HepG2 (cell line): Measurements from ENCODE around the gene C11orf68. TPM values are rescaled to one million over a fixed set of nuclear protein-coding genes. Genes with fewer than 3 reads are reported as not detected.

Source experiments
- AGO1 ChIP-seq: fragments of 200-400 bp; formaldehyde crosslinking; IDR thresholded peaks from 2 replicates; pipeline ENCODE4 v1.6.1; 2017; ENCODE audit warnings: mild to moderate bottlenecking, low read depth, low read length, moderate library complexity; ENCODE audit not compliant: poor library complexity, severe bottlenecking
- ARHGAP35 ChIP-seq: sonication (generic); formaldehyde crosslinking; IDR thresholded peaks from 2 replicates; pipeline ENCODE4 v1.9.0; 2022; ENCODE audit warnings: mild to moderate bottlenecking, inconsistent platforms, moderate library complexity, missing genetic modification reagents, borderline replicate concordance
- ATF3 ChIP-seq: sonication (generic); formaldehyde crosslinking; IDR thresholded peaks from 2 replicates; pipeline ENCODE4 v1.4.0; 2020; ENCODE audit warnings: missing genetic modification reagents
- BRCA1 ChIP-seq: sonication (generic); formaldehyde crosslinking; IDR thresholded peaks from 2 replicates; pipeline ENCODE4 v1.4.0; 2020; ENCODE audit warnings: missing genetic modification reagents
- CHD2 ChIP-seq: IDR thresholded peaks from 2 replicates; pipeline ENCODE4 v1.6.1; 2011; ENCODE audit warnings: low read depth, low read length, improper control_type of control experiment
- ERF ChIP-seq: IDR thresholded peaks from 2 replicates; pipeline ENCODE4 v1.6.1; 2018; ENCODE audit warnings: missing biosample characterization, missing genetic modification reagents
- ETV5 ChIP-seq: IDR thresholded peaks from 2 replicates; pipeline ENCODE4 v1.6.1; 2018; ENCODE audit warnings: missing biosample characterization, missing genetic modification reagents, inconsistent platforms, borderline replicate concordance
- FOXA3 ChIP-seq: IDR thresholded peaks from 2 replicates; pipeline ENCODE4 v1.6.1; 2016; ENCODE audit warnings: missing genetic modification reagents, missing compliant biosample characterization
- FOXK2 ChIP-seq: fragments of 450-650 bp; IDR thresholded peaks from 2 replicates; pipeline ENCODE4 v1.6.1; 2016
- HMG20A ChIP-seq: IDR thresholded peaks from 2 replicates; pipeline ENCODE4 v1.6.1; 2016; ENCODE audit warnings: borderline replicate concordance
- HNRNPH1 ChIP-seq: fragments of 200-400 bp; formaldehyde crosslinking; optimal IDR thresholded peaks from 2 replicates; pipeline ENCODE3; 2017; ENCODE audit warnings: mild to moderate bottlenecking, low read depth, low read length
- JUND ChIP-seq: sonication (generic); formaldehyde crosslinking; IDR thresholded peaks from 2 replicates; pipeline ENCODE4 v1.8.0; 2022; ENCODE audit warnings: mild to moderate bottlenecking, missing genetic modification reagents
- KAT8 ChIP-seq: IDR thresholded peaks from 2 replicates; pipeline ENCODE4 v1.6.1; 2016; ENCODE audit warnings: missing genetic modification reagents, missing compliant biosample characterization
- MBD4 ChIP-seq: IDR thresholded peaks from 2 replicates; pipeline ENCODE4 v1.6.1; 2012; ENCODE audit warnings: low read length, inconsistent platforms, borderline replicate concordance
- MED1 ChIP-seq: sonication (generic); formaldehyde crosslinking; IDR thresholded peaks from 2 replicates; pipeline ENCODE4 v1.4.0; 2020; ENCODE audit warnings: missing genetic modification reagents
- NFE2L2 ChIP-seq: fragments of 150-350 bp; IDR thresholded peaks from 2 replicates; pipeline ENCODE4 v1.6.1; 2014; ENCODE audit warnings: low read length
- NR2F2 ChIP-seq: IDR thresholded peaks from 2 replicates; pipeline ENCODE4 v1.6.1; 2012; ENCODE audit warnings: low read depth, inconsistent platforms, borderline replicate concordance
- RFXANK ChIP-seq: IDR thresholded peaks from 2 replicates; pipeline ENCODE4 v1.6.1; 2016
- SKI ChIP-seq: fragments of 450-650 bp; IDR thresholded peaks from one replicate; pipeline ENCODE4 v1.6.1; 2018; ENCODE audit warnings: mild to moderate bottlenecking; ENCODE audit not compliant: partially characterized antibody
- SMARCE1 ChIP-seq: fragments of 450-650 bp; IDR thresholded peaks from 2 replicates; pipeline ENCODE4 v1.6.1; 2017; ENCODE audit warnings: borderline replicate concordance
- SP5 ChIP-seq: IDR thresholded peaks from 2 replicates; pipeline ENCODE4 v1.6.1; 2016; ENCODE audit warnings: low read depth, borderline replicate concordance
- TBL1XR1 ChIP-seq: fragments of 150-350 bp; IDR thresholded peaks from 2 replicates; pipeline ENCODE4 v1.6.1; 2014; ENCODE audit warnings: borderline replicate concordance, low read length; ENCODE audit not compliant: partially characterized antibody
- TBX3 ChIP-seq: fragments of 450-650 bp; IDR thresholded peaks from 2 replicates; pipeline ENCODE4 v1.6.1; 2017; ENCODE audit warnings: antibody characterized with exemption, mild to moderate bottlenecking, inconsistent platforms, borderline replicate concordance
- TRIM24 ChIP-seq: sonication (generic); formaldehyde crosslinking; IDR thresholded peaks from 2 replicates; pipeline ENCODE4 v1.8.0; 2022; ENCODE audit warnings: mild to moderate bottlenecking, missing genetic modification reagents
- XRCC5 ChIP-seq: fragments of 200-400 bp; formaldehyde crosslinking; optimal IDR thresholded peaks from 2 replicates; pipeline ENCODE3; 2017; ENCODE audit warnings: mild to moderate bottlenecking, low read length
- ZNF687 ChIP-seq: sonication (generic); formaldehyde crosslinking; IDR thresholded peaks from 2 replicates; pipeline ENCODE4 v1.5.1; 2020; ENCODE audit warnings: mild to moderate bottlenecking, missing genetic modification reagents, moderate library complexity
- polyA plus RNA-seq, 8 experiments: library from polyadenylated mRNA; depleted of rRNA in 3 of 8; stranded (reverse) in 7 of 8; unstranded in 1 of 8; fragments of >200 nt; fragmentation: Illumina TruSeq in 4 of 8; extraction: Trizol in 4 of 8; gene quantifications; 2 replicates each; pipeline versions ENCODE4 v1.2.1 to v1.2.3, GENCODE V29; 2011 to 2016; ENCODE audit warnings: low read depth in 4 of 8, missing spikeins in 1 of 8, mixed read lengths in 1 of 8; ENCODE audit not compliant: insufficient read depth in 1 of 8
- total RNA-seq, 5 experiments: library from RNA; depleted of rRNA; stranded (reverse); fragments of >200 nt; fragmentation: Illumina TruSeq; extraction: Trizol; gene quantifications; 2 replicates each; pipeline ENCODE4 v1.2.3, GENCODE V29; 2016; ENCODE audit warnings: low read depth in 1 of 5
- TF ChIP-seq, protein P1 (sequence below): sonication (generic); formaldehyde crosslinking; IDR thresholded peaks from 2 replicates; pipeline ENCODE4 v1.4.0; 2020; ENCODE audit warnings: mild to moderate bottlenecking, missing genetic modification reagents
- TF ChIP-seq, protein P2 (sequence below): sonication (generic); formaldehyde crosslinking; conservative IDR thresholded peaks from 2 replicates; pipeline ENCODE4 v1.8.1; 2023; ENCODE audit warnings: missing genetic modification reagents

Gene C11orf68
- total and polyA plus RNA-seq, 2 of the 13 experiments (the other 11 are each of a cell fraction or from before 2014, with no cell fraction given), result 8.4 to 28.3 TPM

DNA sequence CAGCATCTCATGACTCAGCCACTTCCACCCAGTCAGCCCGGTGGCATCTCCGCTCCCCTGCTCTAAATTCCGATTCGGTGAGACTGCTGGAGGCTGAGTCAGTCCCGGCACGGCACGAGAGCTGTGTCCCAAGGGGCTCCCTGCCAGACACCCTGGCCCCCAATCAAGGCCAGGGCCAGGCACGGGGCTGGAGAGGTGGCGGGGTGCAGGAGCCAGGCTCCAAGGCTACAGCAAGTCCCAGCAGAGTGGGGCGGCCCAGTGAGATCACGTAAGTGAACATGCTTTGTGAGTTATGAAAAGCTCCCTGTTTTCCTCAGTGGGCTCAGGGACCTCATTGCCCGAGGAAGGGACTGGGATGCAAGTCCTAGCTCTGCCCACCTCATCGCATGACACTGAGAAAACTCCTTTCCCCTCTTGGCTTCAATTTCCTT is 3.0 kb downstream of the C11orf68 start (continued):
- TF ChIP-seq CHD2 (no peak), JUND (no peak), SMARCE1 (no peak), XRCC5 (peak; percentile 73), RFXANK (CRISPR knock-in tag) (no peak), NR2F2 (no peak), BRCA1 (CRISPR knock-in tag) (no peak), MED1 (CRISPR knock-in tag) (0 out of 2 replicates have a peak, but pooled peaks have one; percentile 23), SKI (peak; percentile 42), TBX3 (peak; percentile 62; the same call in 1 of the 2 replicates), ZNF687 (peak; percentile 47), TBL1XR1 (no peak), AGO1 (peak; percentile 87), SP5 (CRISPR knock-in tag) (no peak), ATF3 (CRISPR knock-in tag) (peak; percentile 73), HMG20A (peak; percentile 15; the same call in 1 of the 2 replicates), ARHGAP35 (no peak), TRIM24 (CRISPR knock-in tag) (no peak), MBD4 (no peak), ERF (CRISPR knock-in tag) (no peak), FOXK2 (no peak), NFE2L2 (peak; percentile 59), ETV5 (CRISPR knock-in tag) (peak; percentile 35; the same call in 1 of the 2 replicates), HNRNPH1 (no peak), FOXA3 (CRISPR knock-in tag) (no peak), KAT8 (CRISPR knock-in tag) (0 out of 2 replicates have a peak, but pooled peaks have one; percentile 41)
- TF ChIP-seq, protein P1, sequence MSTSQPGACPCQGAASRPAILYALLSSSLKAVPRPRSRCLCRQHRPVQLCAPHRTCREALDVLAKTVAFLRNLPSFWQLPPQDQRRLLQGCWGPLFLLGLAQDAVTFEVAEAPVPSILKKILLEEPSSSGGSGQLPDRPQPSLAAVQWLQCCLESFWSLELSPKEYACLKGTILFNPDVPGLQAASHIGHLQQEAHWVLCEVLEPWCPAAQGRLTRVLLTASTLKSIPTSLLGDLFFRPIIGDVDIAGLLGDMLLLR (CRISPR knock-in tag), result no peak
- TF ChIP-seq, protein P2, sequence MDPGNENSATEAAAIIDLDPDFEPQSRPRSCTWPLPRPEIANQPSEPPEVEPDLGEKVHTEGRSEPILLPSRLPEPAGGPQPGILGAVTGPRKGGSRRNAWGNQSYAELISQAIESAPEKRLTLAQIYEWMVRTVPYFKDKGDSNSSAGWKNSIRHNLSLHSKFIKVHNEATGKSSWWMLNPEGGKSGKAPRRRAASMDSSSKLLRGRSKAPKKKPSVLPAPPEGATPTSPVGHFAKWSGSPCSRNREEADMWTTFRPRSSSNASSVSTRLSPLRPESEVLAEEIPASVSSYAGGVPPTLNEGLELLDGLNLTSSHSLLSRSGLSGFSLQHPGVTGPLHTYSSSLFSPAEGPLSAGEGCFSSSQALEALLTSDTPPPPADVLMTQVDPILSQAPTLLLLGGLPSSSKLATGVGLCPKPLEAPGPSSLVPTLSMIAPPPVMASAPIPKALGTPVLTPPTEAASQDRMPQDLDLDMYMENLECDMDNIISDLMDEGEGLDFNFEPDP (CRISPR knock-in tag), result no peak
